Measurements from ENCODE around the gene RAB21. TPM values are rescaled to one million over a fixed set of nuclear protein-coding genes. Genes with fewer than 3 reads are reported as not detected.

RAB21 gene
- total and polyA plus RNA-seq, 2 of the 4 experiments (the other 2 are of a cell fraction): 13.8 to 15.0 TPM

GRCh38 chr12:71768900-71769299 lies 14.2 kb downstream of the RAB21 start:
- H3K18ac ChIP-seq (ENCODE audit: low read depth, low read length): no peak overlapping the region
- ChIA-PET POLR2A (ENCODE audit: unreplicated experiment) (no interaction called here), CTCF (no interaction called here)
- TF ChIP-seq RAD21 (IDR thresholded peaks at IDR 0.05; ENCODE audit: low read length) (no peak), MXI1 (IDR thresholded peaks at IDR 0.05; ENCODE audit: borderline replicate concordance, low read depth, low read length) (no peak), USF2 (IDR thresholded peaks at IDR 0.05; ENCODE audit: low read depth, low read length) (no peak), MAZ (IDR thresholded peaks at IDR 0.05; ENCODE audit: borderline replicate concordance, low read depth, low read length) (no peak), RCOR1 (IDR thresholded peaks at IDR 0.05; ENCODE audit: insufficient replicate concordance, low read length) (no peak), SMC3 (IDR thresholded peaks at IDR 0.05; ENCODE audit: low read depth, low read length) (no peak), MAFK (IDR thresholded peaks at IDR 0.05; ENCODE audit: low read depth, low read length) (no peak), ELK1 (IDR thresholded peaks at IDR 0.05; ENCODE audit: borderline replicate concordance, low read depth, low read length) (no peak), RFX5 (IDR thresholded peaks at IDR 0.05; ENCODE audit: low read depth, low read length) (no peak), FOS (IDR thresholded peaks at IDR 0.05; ENCODE audit: low read depth, low read length) (no peak)
- no peak overlapping the region for H3K27ac ChIP-seq (ENCODE audit: insufficient read depth, low read length)
- no peak overlapping the region for H2AK5ac ChIP-seq (ENCODE audit: low read depth, low read length)
- H3K79me1 ChIP-seq (ENCODE audit: low read depth in 1 of 2, low read length in 2 of 2): peaks cover 16 to 40% of the 10 kb centered on the region in 2 experiments
- H2AFZ ChIP-seq (replicated peaks; ENCODE audit: low read length, poor library complexity): no peak overlapping the region
- no peak overlapping the region for H2BK5ac ChIP-seq (ENCODE audit: low read depth, low read length, poor library complexity, severe bottlenecking)
- H2BK20ac ChIP-seq (ENCODE audit: low read depth, low read length): no peak overlapping the region
- in situ Hi-C loops (cut with MboI; ENCODE audit: low sequenced_read_pairs): no loop called here
- H3K4ac ChIP-seq (ENCODE audit: low read depth, low read length): no peak overlapping the region
- no peak overlapping the region for H2AK9ac ChIP-seq (replicated peaks; ENCODE audit: low read depth, low read length, poor library complexity)
- no peak overlapping the region for H3K56ac ChIP-seq (ENCODE audit: extremely low read depth, insufficient read depth, low read length)
- DNase-seq (no peak), ATAC-seq (ENCODE audit: low read depth) (no peak)
- H3K4me1 ChIP-seq (ENCODE audit: control insufficient read depth, insufficient read depth, low read length): no peaks in the 10 kb centered on the region
- no peak overlapping the region for H2BK120ac ChIP-seq (ENCODE audit: low read depth, low read length)
- no peak overlapping the region for H4K8ac ChIP-seq (ENCODE audit: low read depth in 2 of 2, low read length in 2 of 2)
- no peak overlapping the region for H3K9ac ChIP-seq (ENCODE audit: low read depth, low read length)
- no peak overlapping the region for H4K5ac ChIP-seq (ENCODE audit: low read depth, low read length)
- H3K4me2 ChIP-seq (ENCODE audit: low read depth, low read length): no peak overlapping the region
- H4K91ac ChIP-seq (ENCODE audit: insufficient read depth, low read depth, low read length): no peak overlapping the region
- H3K27me3 ChIP-seq (ENCODE audit: control insufficient read depth, insufficient read depth, low read length): no peaks in the 10 kb centered on the region
- no TSS peak for BruUV-seq (replicated peaks)
- no peak overlapping the region for H3K4me3 ChIP-seq (ENCODE audit: insufficient read depth, low read depth, low read length)
- H3K9me1 ChIP-seq (ENCODE audit: insufficient read depth, low read length): 0 out of 2 replicates have a peak, but pooled peaks cover 2% of the 10 kb centered on the region
- peaks cover 5% of the 10 kb centered on the region for H3K36me3 ChIP-seq (ENCODE audit: control insufficient read depth, insufficient read depth, low read length)
- H3K23ac ChIP-seq (ENCODE audit: low read depth, low read length): peak overlapping the region; percentile 49; the same call in 1 of the 2 replicates
- intact Hi-C loops (cut with micrococcal nuclease): no loop called here
- no peak overlapping the region; the same call in 1 of the 2 replicates for H3K14ac ChIP-seq (replicated peaks; ENCODE audit: low read depth, low read length)
- dilution Hi-C loops (cut with HindIII; ENCODE audit: low sequenced_read_pairs, unreplicated experiment): no loop called here
- H4K20me1 ChIP-seq (ENCODE audit: insufficient read depth, low read length): peaks cover 33% of the 10 kb centered on the region
- no CpG with 5 or more reads among the region's 2 CpGs for WGBS, 2 experiments (ENCODE audit: extremely low coverage in 2 of 2, insufficient read length in 1 of 2)
- no peak overlapping the region for H2BK15ac ChIP-seq (ENCODE audit: low read depth, low read length)
- no peaks in the 10 kb centered on the region for H3K9me3 ChIP-seq (ENCODE audit: control insufficient read depth, insufficient read depth, low read length)

Data from IMR-90 (cell line).